ENCODE data around the gene SERINC5.

DNA sequence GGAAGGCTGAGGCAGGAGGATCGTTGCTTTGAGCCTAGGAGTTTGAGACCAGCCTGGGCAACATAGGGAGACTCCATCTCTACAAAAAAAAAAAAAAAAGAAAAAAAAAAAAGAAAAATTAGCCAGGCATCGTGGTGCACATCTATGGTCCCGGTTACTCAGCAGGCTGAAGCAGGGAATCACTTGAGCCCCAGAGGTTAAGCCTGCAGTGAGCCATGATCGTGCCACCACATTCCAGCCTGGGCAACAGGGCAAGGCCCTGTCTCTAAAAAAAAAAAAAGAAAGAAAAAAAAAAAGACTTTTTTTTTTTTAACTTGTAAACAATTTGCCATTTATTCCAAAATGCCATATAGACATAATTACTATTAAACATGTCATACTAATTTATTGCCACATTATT, 64.5 kb downstream of the SERINC5 start:
- no peak for TF ChIP-seq ARNTL (CRISPR knock-in tag; IDR thresholded peaks at IDR 0.05; ENCODE audit: borderline replicate concordance, low read depth)
- TF ChIP-seq, protein P1, sequence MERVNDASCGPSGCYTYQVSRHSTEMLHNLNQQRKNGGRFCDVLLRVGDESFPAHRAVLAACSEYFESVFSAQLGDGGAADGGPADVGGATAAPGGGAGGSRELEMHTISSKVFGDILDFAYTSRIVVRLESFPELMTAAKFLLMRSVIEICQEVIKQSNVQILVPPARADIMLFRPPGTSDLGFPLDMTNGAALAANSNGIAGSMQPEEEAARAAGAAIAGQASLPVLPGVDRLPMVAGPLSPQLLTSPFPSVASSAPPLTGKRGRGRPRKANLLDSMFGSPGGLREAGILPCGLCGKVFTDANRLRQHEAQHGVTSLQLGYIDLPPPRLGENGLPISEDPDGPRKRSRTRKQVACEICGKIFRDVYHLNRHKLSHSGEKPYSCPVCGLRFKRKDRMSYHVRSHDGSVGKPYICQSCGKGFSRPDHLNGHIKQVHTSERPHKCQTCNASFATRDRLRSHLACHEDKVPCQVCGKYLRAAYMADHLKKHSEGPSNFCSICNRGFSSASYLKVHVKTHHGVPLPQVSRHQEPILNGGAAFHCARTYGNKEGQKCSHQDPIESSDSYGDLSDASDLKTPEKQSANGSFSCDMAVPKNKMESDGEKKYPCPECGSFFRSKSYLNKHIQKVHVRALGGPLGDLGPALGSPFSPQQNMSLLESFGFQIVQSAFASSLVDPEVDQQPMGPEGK (CRISPR knock-in tag; IDR thresholded peaks at IDR 0.05; ENCODE audit: borderline replicate concordance) = no peak

All from SK-N-SH treated with all-trans-retinoic acid at 6 μM for 48 hours (cell line).